ENCODE measurements around the gene KIF1B. TPM values are rescaled to one million over a fixed set of nuclear protein-coding genes. Genes with fewer than 3 reads are reported as not detected.
"Not testable (repeated sequence)": the region's sequence is repeated elsewhere in the genome, so short reads cannot be mapped to it uniquely, and the experiment has no call there.

KIF1B gene
- polyA plus RNA-seq, 2 donors = 9.6 to 13.6 TPM

GRCh38 chr1:10353693-10354092 lies 143.3 kb downstream of the KIF1B start:
- Histone ChIP-seq H3K36me3 (ENCODE audit: control insufficient read depth in 2 of 2, insufficient read depth in 2 of 2, low read length in 1 of 2) (peaks cover 0 to 3% of the 10 kb centered on the region in 2 donors), H3K9me3 (ENCODE audit: control insufficient read depth in 2 of 2, insufficient read depth in 1 of 2, low read depth in 1 of 2, low read length in 1 of 2) (no peaks in the 10 kb centered on the region), H3K27ac (ENCODE audit: low read depth in 2 of 2, low read length in 1 of 2) (no peak overlapping the region), H3K27me3 (ENCODE audit: control insufficient read depth in 1 of 2, insufficient read depth in 2 of 2, low read length in 2 of 2) (no peaks in the 10 kb centered on the region), H3K4me1 (ENCODE audit: control insufficient read depth in 2 of 2, insufficient read depth in 2 of 2, low read length in 1 of 2) (no peaks in the 10 kb centered on the region), H3K4me3 (ENCODE audit: low read depth in 1 of 2, low read length in 2 of 2) (no peak overlapping the region)
- WGBS, 2 donors = 42 to 50% methylated on average over 2 of the region's 2 CpGs

GRCh38 chr1:10360045-10360444 lies 149.7 kb downstream of the KIF1B start:
- Histone ChIP-seq H3K4me1 (ENCODE audit: control insufficient read depth in 2 of 2, insufficient read depth in 2 of 2, low read length in 1 of 2) (no peaks in the 10 kb centered on the region), H3K36me3 (ENCODE audit: control insufficient read depth in 2 of 2, insufficient read depth in 2 of 2, low read length in 1 of 2) (peaks cover 4 to 9% of the 10 kb centered on the region in 2 donors), H3K27me3 (ENCODE audit: control insufficient read depth in 1 of 2, insufficient read depth in 2 of 2, low read length in 2 of 2) (no peaks in the 10 kb centered on the region), H3K27ac (ENCODE audit: low read depth in 2 of 2, low read length in 1 of 2) (no peak overlapping the region), H3K4me3 (ENCODE audit: low read depth in 1 of 2, low read length in 2 of 2) (no peak overlapping the region), H3K9me3 (ENCODE audit: control insufficient read depth in 2 of 2, insufficient read depth in 1 of 2, low read depth in 1 of 2, low read length in 1 of 2) (no peaks in the 10 kb centered on the region)
- 80 to 89% methylated on average over 1 of the region's 1 CpG for WGBS, 2 donors

GRCh38 chr1:10361515-10361914 lies 151.1 kb downstream of the KIF1B start:
- Histone ChIP-seq H3K9me3 (ENCODE audit: control insufficient read depth in 2 of 2, insufficient read depth in 1 of 2, low read depth in 1 of 2, low read length in 1 of 2) (no peaks in the 10 kb centered on the region), H3K27me3 (ENCODE audit: control insufficient read depth in 1 of 2, insufficient read depth in 2 of 2, low read length in 2 of 2) (no peaks in the 10 kb centered on the region), H3K4me3 (ENCODE audit: low read depth in 1 of 2, low read length in 2 of 2) (no peak overlapping the region), H3K36me3 (ENCODE audit: control insufficient read depth in 2 of 2, insufficient read depth in 2 of 2, low read length in 1 of 2) (peaks cover 13 to 14% of the 10 kb centered on the region in 2 donors), H3K4me1 (ENCODE audit: control insufficient read depth in 2 of 2, insufficient read depth in 2 of 2, low read length in 1 of 2) (no peaks in the 10 kb centered on the region), H3K27ac (ENCODE audit: low read depth in 2 of 2, low read length in 1 of 2) (no peak overlapping the region)
- 95 to 96% methylated on average over 10 of the region's 10 CpGs for WGBS, 2 donors

GRCh38 chr1:10368194-10368593 lies 157.8 kb downstream of the KIF1B start:
- H3K36me3 ChIP-seq (ENCODE audit: control insufficient read depth in 2 of 2, insufficient read depth in 2 of 2, low read length in 1 of 2) = peaks cover 14 to 18% of the 10 kb centered on the region in 2 donors
- WGBS, 2 donors = 85 to 87% methylated on average over 6 of the region's 6 CpGs
- H3K27me3 ChIP-seq (ENCODE audit: control insufficient read depth in 1 of 2, insufficient read depth in 2 of 2, low read length in 2 of 2) = no peaks in the 10 kb centered on the region
- no peaks in the 10 kb centered on the region for H3K9me3 ChIP-seq (ENCODE audit: control insufficient read depth in 2 of 2, insufficient read depth in 1 of 2, low read depth in 1 of 2, low read length in 1 of 2)
- H3K4me1 ChIP-seq (ENCODE audit: control insufficient read depth in 2 of 2, insufficient read depth in 2 of 2, low read length in 1 of 2) = no peaks in the 10 kb centered on the region
- H3K27ac ChIP-seq (ENCODE audit: low read depth in 2 of 2, low read length in 1 of 2) = no peak overlapping the region
- H3K4me3 ChIP-seq (ENCODE audit: low read depth in 1 of 2, low read length in 2 of 2) = no peak overlapping the region

- Histone ChIP-seq H3K27me3 (ENCODE audit: control insufficient read depth in 1 of 2, insufficient read depth in 2 of 2, low read length in 2 of 2) (no peaks in the 10 kb centered on the region), H3K27ac (ENCODE audit: low read depth in 2 of 2, low read length in 1 of 2) (no peak overlapping the region), H3K4me1 (ENCODE audit: control insufficient read depth in 2 of 2, insufficient read depth in 2 of 2, low read length in 1 of 2) (peaks cover 0 to 4% of the 10 kb centered on the region in 2 donors), H3K9me3 (ENCODE audit: control insufficient read depth in 2 of 2, insufficient read depth in 1 of 2, low read depth in 1 of 2, low read length in 1 of 2) (no peaks in the 10 kb centered on the region), H3K36me3 (ENCODE audit: control insufficient read depth in 2 of 2, insufficient read depth in 2 of 2, low read length in 1 of 2) (peaks cover 3 to 13% of the 10 kb centered on the region in 2 donors), H3K4me3 (ENCODE audit: low read depth in 1 of 2, low read length in 2 of 2) (no peak overlapping the region)
- 90 to 92% methylated on average over 8 of the region's 8 CpGs for WGBS, 2 donors
Measured at GRCh38 chr1:10374442-10374860, 164.1 kb downstream of the KIF1B start.

GRCh38 chr1:10377365-10378029 lies 167.1 kb downstream of the KIF1B start:
- H3K27ac ChIP-seq (ENCODE audit: low read depth in 2 of 2, low read length in 1 of 2) = peak overlapping the region; percentile 86 to 90

GRCh38 chr1:10378081-10378841 lies 167.9 kb downstream of the KIF1B start:
- H3K27ac ChIP-seq (ENCODE audit: low read depth in 2 of 2, low read length in 1 of 2) = peak overlapping the region; percentile 86 to 90
- H3K27me3 ChIP-seq (ENCODE audit: control insufficient read depth in 1 of 2, insufficient read depth in 2 of 2, low read length in 2 of 2) = no peaks in the 10 kb centered on the region
- peaks cover 0 to 10% of the 10 kb centered on the region in 2 donors for H3K36me3 ChIP-seq (ENCODE audit: control insufficient read depth in 2 of 2, insufficient read depth in 2 of 2, low read length in 1 of 2)

More at GRCh38 chr1:10377365-10378029, 167.1 kb downstream of the KIF1B start:
- not testable (repeated sequence) for H3K4me1 ChIP-seq (ENCODE audit: control insufficient read depth in 2 of 2, insufficient read depth in 2 of 2, low read length in 1 of 2); H3K36me3 ChIP-seq (ENCODE audit: control insufficient read depth in 2 of 2, insufficient read depth in 2 of 2, low read length in 1 of 2); H3K27me3 ChIP-seq (ENCODE audit: control insufficient read depth in 1 of 2, insufficient read depth in 2 of 2, low read length in 2 of 2); H3K4me3 ChIP-seq (ENCODE audit: low read depth in 1 of 2, low read length in 2 of 2); H3K9me3 ChIP-seq (ENCODE audit: control insufficient read depth in 2 of 2, insufficient read depth in 1 of 2, low read depth in 1 of 2, low read length in 1 of 2)
- 31 to 40% methylated on average over 14 of the region's 14 CpGs for WGBS, 2 donors

GRCh38 chr1:10379101-10379620 lies 168.8 kb downstream of the KIF1B start:
- no peak overlapping the region for H3K4me3 ChIP-seq (ENCODE audit: low read depth in 1 of 2, low read length in 2 of 2)
- peaks cover 0 to 4% of the 10 kb centered on the region in 2 donors for H3K4me1 ChIP-seq (ENCODE audit: control insufficient read depth in 2 of 2, insufficient read depth in 2 of 2, low read length in 1 of 2)
- 72 to 79% methylated on average over 10 of the region's 10 CpGs for WGBS, 2 donors
- peaks cover 0 to 10% of the 10 kb centered on the region in 2 donors for H3K36me3 ChIP-seq (ENCODE audit: control insufficient read depth in 2 of 2, insufficient read depth in 2 of 2, low read length in 1 of 2)
- no peaks in the 10 kb centered on the region for H3K27me3 ChIP-seq (ENCODE audit: control insufficient read depth in 1 of 2, insufficient read depth in 2 of 2, low read length in 2 of 2)
- H3K27ac ChIP-seq (ENCODE audit: low read depth in 2 of 2, low read length in 1 of 2) = peak overlapping the region; percentile 86 to 92
- H3K9me3 ChIP-seq (ENCODE audit: control insufficient read depth in 2 of 2, insufficient read depth in 1 of 2, low read depth in 1 of 2, low read length in 1 of 2) = no peaks in the 10 kb centered on the region

More at GRCh38 chr1:10378081-10378841, 167.9 kb downstream of the KIF1B start:
- Histone ChIP-seq H3K4me3 (ENCODE audit: low read depth in 1 of 2, low read length in 2 of 2) (no peak overlapping the region), H3K4me1 (ENCODE audit: control insufficient read depth in 2 of 2, insufficient read depth in 2 of 2, low read length in 1 of 2) (peaks cover 0 to 4% of the 10 kb centered on the region in 2 donors), H3K9me3 (ENCODE audit: control insufficient read depth in 2 of 2, insufficient read depth in 1 of 2, low read depth in 1 of 2, low read length in 1 of 2) (no peaks in the 10 kb centered on the region)
- 55 to 59% methylated on average over 15 of the region's 15 CpGs for WGBS, 2 donors

GRCh38 chr1:10379676-10380075 lies 169.3 kb downstream of the KIF1B start:
- peaks cover 0 to 7% of the 10 kb centered on the region in 2 donors for H3K4me1 ChIP-seq (ENCODE audit: control insufficient read depth in 2 of 2, insufficient read depth in 2 of 2, low read length in 1 of 2)
- no peak overlapping the region for H3K4me3 ChIP-seq (ENCODE audit: low read depth in 1 of 2, low read length in 2 of 2)
- H3K9me3 ChIP-seq (ENCODE audit: control insufficient read depth in 2 of 2, insufficient read depth in 1 of 2, low read depth in 1 of 2, low read length in 1 of 2) = no peaks in the 10 kb centered on the region
- H3K36me3 ChIP-seq (ENCODE audit: control insufficient read depth in 2 of 2, insufficient read depth in 2 of 2, low read length in 1 of 2) = peaks cover 0 to 7% of the 10 kb centered on the region in 2 donors
- H3K27ac ChIP-seq (ENCODE audit: low read depth in 2 of 2, low read length in 1 of 2) = peak overlapping the region; percentile 43 to 92
- no peaks in the 10 kb centered on the region for H3K27me3 ChIP-seq (ENCODE audit: control insufficient read depth in 1 of 2, insufficient read depth in 2 of 2, low read length in 2 of 2)
- WGBS, 2 donors = 93 to 94% methylated on average over 6 of the region's 6 CpGs

Data from esophagus (tissue), 2 donors.